ENCODE measurements around the gene IQSEC3.
"Not testable (repeated sequence)": the region's sequence is repeated elsewhere in the genome, so short reads cannot be mapped to it uniquely, and the experiment has no call there.

The IQSEC3 gene

DNA sequence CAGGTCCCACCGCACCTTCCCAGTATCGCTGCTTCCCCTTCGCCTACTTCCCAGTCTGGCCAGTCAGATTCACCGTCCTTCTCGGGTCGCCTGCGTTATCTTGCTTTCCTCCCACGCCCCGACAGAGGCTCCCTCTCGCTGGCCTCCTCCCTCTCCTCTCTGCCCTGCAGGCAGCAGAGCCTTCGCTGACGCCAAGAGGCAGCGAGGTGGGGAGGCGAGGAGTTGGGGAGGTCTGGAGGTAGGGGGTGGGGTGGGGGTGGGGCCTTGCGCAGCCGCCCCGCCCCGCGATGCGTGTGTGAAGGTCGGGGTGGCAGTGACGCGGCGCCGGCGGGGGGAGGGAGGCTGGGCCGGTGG is at the start of gene IQSEC3:
Gene IQSEC3, plus strand, starts transcription at position 340 of the 354 bp plus-strand sequence. CDS start 116 bp downstream, outside the sequence.
- DNase-seq, result not testable (repeated sequence)

DNA sequence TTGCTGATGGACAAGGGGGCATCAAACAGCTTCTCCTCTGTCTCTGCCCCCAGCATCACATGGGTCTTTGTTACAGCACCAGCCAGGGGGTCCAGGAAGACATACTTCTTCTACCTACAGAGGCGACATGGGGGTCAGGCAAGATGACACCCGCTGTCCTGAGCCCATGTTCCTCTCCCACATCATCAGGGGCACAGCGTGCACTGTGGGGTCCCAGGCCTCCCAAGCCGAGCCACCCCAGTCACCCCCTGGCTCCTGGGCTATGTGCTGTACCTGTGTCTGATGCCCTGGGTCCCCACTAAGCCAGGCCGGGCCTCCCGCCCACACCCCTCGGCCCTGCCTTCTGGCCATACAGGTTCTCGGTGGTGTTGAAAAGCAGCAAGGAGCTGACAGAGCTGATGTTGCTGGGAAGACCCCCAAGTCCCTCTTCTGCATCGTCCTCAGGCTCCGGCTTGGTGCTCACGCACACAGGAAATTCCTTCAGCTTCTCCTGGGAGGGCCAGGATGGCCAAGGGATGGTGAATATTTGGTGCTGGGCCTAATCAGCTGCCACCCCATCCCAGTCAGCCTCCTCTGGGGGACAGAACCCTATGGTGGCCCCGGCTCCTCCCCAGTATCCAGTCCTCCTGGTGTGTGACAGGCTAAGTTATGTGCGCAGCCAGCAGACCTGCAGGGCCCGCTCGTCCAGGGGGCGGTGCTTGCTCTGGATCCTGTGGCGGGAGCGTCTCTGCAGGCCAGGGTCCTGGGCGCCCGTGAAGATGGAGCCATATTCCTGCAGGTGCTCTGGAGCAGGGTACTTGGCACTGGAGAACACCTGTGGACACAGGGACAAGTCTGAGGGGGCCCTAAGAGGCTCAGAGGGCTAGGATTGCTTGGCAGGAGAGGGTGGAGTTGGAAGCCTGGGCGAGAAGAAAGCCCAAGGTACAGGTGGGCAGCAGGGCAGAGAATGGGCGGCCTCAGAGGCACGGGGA is 48.9 kb upstream of the IQSEC3 start:
- DNase-seq, result not testable (repeated sequence)

DNA sequence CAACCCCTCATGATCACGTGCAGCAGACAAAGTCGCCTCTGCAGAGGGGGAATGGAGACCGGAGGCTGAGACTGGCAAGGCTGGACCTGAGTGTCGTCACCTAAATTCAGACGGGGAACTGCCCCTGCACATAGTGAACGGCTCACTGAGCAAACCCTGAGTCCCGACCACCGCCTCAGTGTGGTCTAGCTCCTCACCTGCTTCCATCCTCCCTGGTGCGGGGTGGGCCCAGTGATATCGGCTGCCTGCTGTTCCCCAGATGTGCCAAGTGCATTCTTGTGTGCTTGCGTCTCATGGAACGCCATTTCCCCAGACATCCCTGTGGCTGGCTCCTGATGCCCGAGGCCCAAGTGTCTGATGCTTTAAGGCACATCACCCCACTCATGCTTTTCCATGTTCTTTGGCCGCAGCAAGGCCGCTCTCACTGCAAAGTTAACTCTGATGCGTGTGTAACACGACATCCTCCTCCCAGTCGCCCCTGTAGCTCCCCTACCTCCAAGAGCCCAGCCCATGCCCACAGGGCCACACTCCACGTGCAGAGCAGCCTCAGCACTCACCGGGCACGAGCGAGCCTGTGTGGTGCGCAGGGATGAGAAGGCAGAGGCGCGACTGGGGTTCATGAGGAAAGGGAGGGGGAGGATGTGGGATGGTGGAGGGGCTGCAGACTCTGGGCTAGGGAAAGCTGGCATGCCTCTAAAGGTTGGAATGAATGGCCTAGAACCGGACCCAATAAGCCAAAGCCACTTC is 47.6 kb upstream of the IQSEC3 start:
- not testable (repeated sequence) for DNase-seq

DNA sequence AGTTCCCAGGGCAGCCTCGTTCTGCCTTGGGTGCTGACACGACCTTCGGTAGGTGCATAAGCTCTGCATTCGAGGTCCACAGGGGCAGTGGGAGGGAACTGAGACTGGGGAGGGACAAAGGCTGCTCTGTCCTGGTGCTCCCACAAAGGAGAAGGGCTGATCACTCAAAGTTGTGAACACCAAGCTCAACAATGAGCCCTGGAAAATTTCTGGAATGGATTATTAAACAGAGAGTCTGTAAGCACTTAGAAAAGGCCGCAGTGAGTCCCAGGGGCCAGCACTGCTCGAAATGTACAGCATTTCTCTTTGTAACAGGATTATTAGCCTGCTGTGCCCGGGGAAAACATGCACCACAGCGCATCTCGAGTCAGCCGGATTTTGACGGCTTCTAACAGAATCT is 46.7 kb upstream of the IQSEC3 start:
- DNase-seq, result not testable (repeated sequence)

DNA sequence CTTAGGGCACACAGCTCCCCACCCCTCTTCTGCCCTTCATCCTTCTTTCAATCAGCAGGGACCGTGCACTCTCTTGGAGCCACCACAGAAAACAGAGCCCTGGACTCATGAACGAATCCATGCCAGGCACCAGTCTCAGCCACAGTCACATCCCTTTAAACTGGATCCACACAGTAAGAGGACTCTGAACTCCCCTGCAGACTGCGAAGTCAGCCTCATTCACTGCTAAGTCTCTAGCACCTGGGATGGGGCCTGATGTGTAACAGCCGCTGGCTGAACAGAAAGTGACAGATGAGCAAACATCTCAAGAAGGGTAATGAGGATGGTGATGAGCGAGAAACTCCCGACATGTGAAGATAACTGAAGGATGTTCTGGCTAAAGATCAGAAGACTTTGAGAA is 45.8 kb upstream of the IQSEC3 start:
- no peak for DNase-seq

DNA sequence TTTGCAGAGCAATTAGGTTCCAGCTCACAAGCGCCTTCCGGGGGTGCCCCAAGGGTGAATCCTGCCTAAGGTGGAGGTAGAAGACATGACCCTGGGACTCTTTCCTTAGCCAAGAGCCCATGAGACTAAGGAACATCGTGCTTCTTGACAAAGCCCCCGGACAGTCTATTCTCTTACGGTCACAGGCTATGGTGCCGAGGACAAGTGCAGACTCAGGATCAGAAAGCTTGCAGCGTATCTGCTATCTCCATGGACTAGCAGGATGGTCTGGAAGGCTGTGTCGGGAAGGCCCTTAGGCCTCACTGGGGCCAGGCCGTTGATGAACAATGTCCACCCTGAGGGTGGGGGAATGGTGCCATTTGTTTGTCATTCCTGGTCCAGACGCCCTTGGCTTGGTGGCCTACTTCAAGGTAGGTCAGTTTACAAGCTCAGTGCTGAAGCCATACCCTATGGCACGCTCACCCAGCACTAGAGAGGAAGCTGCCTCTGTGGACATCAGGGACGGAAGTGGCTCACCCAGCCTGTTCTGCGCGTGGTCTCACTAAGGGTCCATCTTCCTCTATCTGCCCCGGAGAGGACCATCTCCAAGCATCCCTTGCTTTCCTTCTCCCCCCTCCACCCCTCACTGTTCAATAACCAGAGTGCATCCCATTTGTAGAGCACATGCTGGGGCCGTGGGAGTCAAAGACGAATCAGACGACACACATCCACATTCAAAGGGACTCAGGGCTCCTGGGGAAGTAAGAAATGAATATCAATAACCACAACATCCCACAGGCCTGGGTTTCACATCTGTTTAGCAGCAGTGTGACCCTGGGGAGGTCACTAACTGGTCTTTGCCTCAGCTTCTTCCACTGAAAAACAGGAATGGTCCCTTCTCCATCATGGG is 45.0 kb upstream of the IQSEC3 start:
- DNase-seq, result no peak

DNA sequence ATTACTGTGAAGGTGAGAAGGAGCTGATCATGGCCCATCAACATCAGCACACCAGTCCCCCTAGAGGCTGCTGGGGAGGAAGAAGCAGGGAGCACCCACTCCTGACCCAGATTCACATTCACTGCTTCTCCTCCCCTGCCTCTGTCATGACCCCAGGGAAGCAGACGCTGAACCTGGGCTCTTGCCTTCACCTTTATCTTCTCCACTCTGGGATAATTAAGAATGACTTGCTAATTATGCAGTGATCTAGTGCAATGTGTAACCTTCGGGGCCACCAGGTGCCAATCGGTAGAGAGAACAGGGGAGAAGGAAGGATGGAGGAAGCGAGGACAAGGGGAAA is 44.4 kb upstream of the IQSEC3 start:
- DNase-seq, result no peak

DNA sequence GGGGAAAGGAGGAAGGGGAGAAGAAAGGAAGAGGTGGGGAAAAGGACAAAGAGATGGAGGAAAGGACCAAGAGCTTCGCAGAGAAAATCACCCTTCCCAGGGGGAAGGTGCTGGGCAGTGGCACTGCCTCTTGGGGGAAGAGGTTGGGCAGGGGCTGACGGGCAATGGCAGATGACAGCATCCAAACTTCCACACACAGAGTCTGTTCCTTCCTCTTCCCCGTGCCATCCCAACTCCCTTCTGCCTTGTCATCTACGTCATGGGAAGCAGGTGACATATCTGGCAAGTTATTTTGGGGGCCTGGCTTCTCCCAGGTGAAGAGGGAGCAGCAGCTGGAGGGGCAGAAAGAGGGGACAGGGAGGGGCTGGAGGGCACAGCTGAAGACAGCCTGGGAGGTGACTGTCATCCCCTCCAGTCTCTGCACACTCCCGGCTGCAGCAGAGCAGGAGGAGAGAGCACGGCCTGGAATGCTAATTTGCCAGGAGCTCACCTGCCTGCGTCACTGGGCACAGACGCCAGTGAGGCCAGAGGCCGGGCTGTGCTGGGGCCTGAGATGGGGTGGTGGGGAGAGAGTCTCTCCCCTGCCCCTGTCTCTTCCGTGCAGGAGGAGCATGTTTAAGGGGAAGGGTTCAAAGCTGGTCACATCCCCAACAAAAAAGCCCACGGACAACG is 43.9 kb upstream of the IQSEC3 start:
- no peak for DNase-seq

DNA sequence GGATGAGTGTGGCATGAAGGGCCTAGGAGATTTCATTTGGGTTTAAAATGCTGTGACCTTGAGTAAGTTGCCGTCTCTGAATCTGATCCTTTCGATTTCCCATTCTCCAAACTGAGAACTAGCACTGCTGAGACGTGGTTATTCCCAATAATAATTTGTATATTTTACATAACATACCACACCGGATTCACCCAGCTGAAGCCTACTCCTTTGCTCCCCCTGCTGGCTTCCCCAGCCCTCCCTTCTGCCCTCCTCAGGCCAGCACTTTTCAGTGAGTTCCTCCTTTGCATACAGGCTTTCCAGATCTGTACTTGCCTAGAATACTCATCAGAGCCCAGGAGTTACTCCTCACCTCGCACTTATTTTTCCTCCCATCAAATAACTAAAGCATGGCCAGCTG is 38.7 kb upstream of the IQSEC3 start:
- not testable (repeated sequence) for DNase-seq

DNA sequence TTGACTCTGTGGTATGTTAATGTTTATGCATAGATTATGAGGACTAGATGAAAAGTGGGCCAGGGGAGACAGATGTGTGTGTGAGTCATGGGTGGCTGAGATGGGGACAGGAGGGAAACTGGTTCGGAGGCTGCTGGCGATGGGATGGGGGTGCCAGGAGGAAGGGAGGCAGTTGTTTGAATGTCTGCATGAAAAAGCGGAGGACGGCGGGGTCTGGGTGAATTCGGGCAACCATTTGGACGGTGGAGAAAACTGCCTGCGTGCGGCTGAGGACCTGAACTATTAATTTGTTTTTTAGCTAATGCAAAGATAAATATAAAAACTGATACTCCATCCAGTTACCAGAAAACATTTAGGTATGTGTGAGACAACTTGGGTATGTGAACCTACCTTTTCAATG is 27.8 kb upstream of the IQSEC3 start:
- DNase-seq, result not testable (repeated sequence)

DNA sequence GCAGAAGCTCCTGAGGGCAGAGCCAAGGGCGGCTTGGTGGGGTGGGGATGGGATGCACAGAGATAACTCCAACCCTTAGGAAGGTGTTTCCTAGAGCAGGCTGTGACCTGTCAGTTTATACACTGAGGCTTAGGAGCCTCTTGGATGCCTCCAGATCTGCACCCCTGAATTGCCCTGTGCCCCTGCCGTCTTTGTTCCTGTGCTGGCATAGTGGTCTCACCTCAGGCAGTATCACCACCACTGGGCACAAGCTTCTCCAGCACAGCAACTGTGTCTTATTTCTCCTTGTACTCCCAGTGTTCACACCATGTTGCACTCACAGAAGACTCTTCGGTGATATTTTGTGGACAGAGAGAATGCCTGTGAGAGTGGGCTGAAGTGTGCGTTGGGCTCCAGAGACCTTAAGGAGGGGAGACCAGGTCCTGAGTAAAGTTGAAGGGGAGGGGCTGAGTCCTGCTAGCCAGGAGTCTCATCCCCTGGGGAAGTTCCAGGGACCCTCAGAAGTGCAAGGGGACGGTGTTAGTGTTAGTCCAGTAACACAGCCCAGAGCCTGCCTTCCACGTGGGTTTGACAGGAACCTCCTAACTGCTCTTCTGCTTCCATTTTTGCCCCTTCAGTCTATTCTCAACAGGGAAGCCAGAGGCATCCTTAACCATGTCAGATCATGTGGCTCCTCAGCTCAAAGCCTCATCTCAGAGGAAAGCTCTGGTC is 26.9 kb upstream of the IQSEC3 start:
- not testable (repeated sequence) for DNase-seq

DNA sequence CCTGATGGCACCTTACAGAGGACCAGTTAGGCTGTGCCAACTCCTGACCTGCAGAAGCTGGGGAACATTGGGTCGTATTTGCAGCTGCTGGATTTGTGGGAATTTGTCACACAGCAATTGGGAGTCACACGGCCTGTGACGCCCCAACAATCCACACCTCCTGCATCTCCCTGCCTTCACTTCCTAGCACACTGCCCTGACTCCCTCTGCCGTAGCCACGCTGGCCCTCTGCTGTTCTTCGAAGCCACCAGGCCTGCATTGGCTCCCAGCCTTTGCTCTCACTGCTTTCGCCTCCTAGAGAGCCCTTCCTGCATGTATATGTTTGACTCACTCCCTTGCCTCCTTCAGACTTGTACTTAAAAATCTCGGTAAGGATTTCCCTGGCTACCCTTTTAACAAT is 22.2 kb upstream of the IQSEC3 start:
- DNase-seq, result not testable (repeated sequence)

DNA sequence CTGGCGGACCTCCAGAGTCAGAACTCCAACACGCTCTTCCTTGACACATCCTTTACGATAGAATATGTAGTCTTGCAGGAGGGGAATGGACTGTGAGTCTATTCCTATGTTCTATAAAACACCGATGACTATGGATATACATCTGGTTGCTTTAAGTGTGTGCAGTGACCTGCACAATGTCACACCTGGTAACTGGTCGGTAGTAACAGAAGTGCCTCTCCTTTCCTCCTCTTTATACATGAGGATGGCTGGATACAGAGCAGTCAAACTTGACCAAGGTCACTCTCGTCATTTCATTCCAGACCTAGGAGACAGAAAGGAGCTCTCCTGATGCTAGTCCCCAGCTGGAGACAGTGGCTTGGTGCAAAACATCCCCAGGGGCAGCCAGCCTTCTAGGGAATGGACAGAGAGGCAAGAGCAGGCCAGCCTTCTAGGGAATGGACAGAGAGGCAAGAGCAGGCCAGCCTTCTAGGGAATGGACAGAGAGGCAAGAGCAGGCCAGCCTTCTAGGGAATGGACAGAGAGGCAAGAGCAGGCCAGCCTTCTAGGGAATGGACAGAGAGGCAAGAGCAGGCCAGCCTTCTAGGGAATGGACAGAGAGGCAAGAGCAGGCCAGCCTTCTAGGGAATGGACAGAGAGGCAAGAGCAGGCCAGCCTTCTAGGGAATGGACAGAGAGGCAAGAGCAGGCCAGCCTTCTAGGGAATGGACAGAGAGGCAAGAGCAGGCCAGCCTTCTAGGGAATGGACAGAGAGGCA is 21.2 kb upstream of the IQSEC3 start:
- not testable (repeated sequence) for DNase-seq

DNA sequence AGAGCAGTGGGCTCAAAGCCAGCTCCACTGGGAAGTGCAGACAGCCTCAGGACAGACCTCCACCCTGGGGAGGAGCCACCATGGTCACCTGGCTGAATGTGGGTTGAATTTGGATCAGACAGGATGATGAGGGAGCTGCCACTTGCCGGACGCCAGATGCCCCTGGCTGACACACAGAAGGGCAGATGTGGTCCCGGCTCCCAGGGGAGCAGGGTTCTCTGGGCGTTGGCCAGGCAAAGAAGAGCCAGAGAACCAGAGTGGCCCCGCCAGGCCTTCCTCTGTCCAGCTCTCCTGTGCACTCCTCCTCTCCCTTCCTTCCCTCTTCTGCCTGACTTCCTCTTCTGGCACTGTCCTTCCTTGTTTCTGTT is 20.6 kb upstream of the IQSEC3 start:
- not testable (repeated sequence) for DNase-seq

DNA sequence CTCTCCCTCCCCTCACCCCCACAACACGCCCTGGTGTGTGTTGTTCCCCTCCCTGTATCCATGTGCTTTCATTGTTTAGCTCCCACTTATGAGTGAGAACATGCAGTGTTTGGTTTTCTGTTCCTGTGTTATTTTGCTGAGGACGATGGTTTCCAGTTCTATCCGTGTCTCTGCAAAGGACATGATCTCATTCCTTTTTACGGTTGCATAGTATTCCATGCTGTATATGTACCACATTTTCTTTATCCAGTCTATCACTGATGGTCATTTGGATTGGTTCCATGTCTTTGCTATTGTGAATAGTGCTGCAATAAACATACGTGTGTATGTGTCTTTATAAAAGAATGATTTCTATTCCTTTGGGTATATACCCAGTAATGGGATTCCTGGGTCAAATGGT is 20.0 kb upstream of the IQSEC3 start:
- not testable (repeated sequence) for DNase-seq

DNA sequence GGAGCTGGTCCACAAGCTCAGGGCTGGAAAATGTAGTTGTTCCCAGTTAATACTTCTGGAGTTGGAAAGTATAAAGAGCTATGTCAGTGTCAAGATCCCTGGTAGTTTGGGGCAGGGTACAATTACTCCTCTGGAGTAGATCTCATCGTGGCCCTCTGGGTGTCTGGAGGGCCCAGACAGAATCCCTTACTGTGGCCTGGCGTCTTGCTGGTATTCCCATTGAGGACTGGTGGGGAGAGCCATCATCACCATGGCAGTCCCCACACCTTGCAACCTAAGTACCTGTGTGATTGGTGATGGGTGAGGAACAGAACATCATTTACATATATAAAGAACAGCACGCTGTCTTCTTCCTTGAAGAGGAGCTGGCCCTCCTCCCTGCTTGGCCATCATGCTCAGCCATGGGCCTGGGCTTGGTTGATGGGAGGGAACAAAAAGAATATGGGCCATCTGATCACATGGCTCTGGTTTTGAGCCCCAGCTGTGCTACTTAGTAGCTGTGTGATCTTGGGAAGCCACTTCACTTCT is 18.8 kb upstream of the IQSEC3 start:
- DNase-seq, result not testable (repeated sequence)

DNA sequence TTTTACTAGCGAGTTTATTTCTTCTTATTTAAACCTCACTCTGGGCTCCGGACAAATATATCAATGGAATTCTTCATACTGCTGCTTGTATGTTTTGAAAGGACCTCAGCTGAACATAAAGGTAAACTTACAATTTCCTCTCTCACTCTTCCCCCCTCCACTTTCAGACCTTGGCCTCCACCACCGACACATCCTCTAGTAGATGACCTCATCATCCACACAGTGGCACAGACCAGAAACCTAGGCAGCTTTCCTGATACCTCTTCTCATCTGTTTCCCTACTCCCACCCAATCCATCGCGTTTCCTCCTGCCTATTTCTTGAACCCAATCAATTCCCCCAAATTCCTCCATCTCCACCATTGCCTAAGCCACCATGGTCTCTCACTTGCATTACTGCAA is 17.4 kb upstream of the IQSEC3 start:
- DNase-seq, result not testable (repeated sequence)

DNA sequence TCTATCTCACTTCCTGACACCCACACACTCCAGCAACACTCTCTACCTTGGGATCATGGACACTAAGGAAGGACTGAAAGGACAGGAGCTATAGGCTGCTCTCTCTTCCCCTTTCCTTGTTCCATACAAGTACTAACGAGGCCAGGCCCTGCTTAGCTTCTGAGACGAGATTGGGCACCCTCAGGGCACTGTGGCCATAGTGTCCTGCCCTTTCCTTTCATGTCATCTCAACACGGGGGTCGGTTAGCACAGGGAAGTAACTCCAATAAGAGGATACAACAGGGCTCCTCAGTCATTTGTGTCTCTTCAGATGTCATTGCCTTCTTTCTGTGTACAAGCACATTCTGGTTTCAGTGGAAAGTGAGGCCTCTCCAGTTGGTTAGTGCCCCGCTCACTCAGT is 15.5 kb upstream of the IQSEC3 start:
- not testable (repeated sequence) for DNase-seq

DNA sequence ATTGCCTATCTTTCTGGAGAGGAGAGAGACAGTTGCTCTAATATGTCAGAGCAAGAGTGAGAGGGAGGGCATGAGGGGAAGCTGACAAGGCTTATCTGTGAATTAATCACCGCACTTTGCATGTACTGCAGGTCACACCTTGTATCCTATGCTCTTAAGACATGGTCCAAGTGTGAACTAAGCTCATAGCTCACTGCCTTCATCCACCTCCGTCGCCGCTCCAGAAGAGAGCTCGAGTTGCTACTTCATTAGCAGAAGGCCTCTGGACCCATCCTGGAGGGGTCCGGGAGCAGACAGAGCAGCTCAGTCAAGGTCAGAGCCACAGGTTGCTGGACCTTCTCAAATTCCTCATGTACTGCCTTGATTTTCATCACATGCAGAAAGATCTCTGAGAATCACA is 14.6 kb upstream of the IQSEC3 start:
- not testable (repeated sequence) for DNase-seq

DNA sequence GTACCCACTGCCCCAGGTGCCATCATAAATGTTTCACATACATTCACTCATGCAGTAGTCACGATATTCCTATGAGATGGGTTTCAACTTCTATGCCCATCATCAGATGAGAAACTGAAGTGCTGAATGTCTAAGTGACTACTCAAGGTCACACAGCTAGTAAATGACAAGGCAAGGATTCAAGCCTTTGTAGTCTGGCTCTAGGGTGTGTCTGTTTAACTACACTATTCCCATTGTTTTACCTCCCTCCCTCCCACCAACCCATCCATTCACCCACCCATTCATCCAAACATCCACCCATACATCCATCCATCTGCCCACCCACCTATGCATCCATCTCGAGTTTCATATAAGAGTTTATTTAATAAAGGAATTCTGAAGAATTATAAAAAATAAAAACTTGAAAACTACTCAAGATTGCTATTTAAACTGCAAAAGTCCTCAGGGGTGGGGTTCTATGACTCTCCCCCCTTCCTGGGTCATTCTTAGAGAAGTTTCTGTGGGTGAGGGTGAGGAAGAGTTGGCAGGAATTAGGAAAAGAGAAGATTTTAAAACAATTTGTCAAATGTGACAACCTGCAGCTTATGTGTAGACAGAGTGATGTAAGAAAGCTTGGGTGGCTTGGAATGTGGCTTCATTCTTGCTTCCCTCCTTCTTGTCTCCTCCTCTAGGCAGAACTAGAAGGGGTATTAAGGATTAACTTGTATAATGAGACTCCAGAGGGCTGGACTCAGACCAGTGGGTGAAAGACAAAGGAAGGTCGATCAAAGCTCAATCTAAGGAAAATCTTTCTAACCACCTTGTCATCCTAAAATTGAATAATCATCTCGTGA is 13.4 kb upstream of the IQSEC3 start:
- not testable (repeated sequence) for DNase-seq

All from NCI-H1092 (cell line).